GM23338 (cell line): ENCODE measurements around the gene SPINT1. TPM values are rescaled to one million over a fixed set of nuclear protein-coding genes. Genes with fewer than 3 reads are reported as not detected.

ENCODE experiments used
- ATAC-seq: fragments of 200-7000 bp; cut with Tn5 transposase; 3 replicates; pipeline ENCODE4 v1.9.1; 2020
- DNase-seq: peaks from one replicate; pipeline ENCODE4 v3.0.0-alpha.2; 2015; ENCODE audit warnings: low spot score
- H2AFZ ChIP-seq: fragments of 200-600 bp; sonication (generic); 2 replicates; pipeline ENCODE4 v1.8.0; 2016; ENCODE audit warnings: antibody characterized with exemption, mild to moderate bottlenecking, moderate library complexity
- H3F3A ChIP-seq: fragments of 200-600 bp; sonication (generic); replicated peaks from 2 replicates; pipeline ENCODE4 v1.8.0; 2017; ENCODE audit warnings: antibody characterized with exemption, mixed run types, low read depth
- H3K27ac ChIP-seq: fragments of 200-600 bp; sonication (generic); 2 replicates; pipeline ENCODE4 v1.6.1; 2016; ENCODE audit warnings: low read depth
- H3K27me3 ChIP-seq: fragments of 200-600 bp; sonication (generic); 2 replicates; pipeline ENCODE4 v1.8.0; 2016; ENCODE audit warnings: mild to moderate bottlenecking, mixed run types, moderate library complexity; ENCODE audit not compliant: insufficient read depth
- H3K36me3 ChIP-seq: fragments of 200-600 bp; sonication (generic); 2 replicates; pipeline ENCODE4 v1.8.0; 2016; ENCODE audit warnings: mild to moderate bottlenecking; ENCODE audit not compliant: insufficient read depth
- H3K4me1 ChIP-seq: fragments of 200-600 bp; sonication (generic); 2 replicates; pipeline ENCODE4 v1.8.0; 2016; ENCODE audit warnings: mild to moderate bottlenecking, moderate library complexity; ENCODE audit not compliant: insufficient read depth
- H3K4me2 ChIP-seq: fragments of 200-600 bp; sonication (generic); 2 replicates; pipeline ENCODE4 v1.7.1; 2017; ENCODE audit warnings: mixed run types
- H3K4me3 ChIP-seq: fragments of 200-600 bp; sonication (generic); 2 replicates; pipeline ENCODE4 v1.6.1; 2016; ENCODE audit warnings: mixed run types
- H3K79me2 ChIP-seq: fragments of 200-600 bp; sonication (generic); replicated peaks from 2 replicates; pipeline ENCODE4 v1.8.0; 2017; ENCODE audit warnings: mild to moderate bottlenecking; ENCODE audit not compliant: insufficient read depth
- H3K9me2 ChIP-seq: fragments of 200-600 bp; sonication (generic); 2 replicates; pipeline ENCODE4 v1.8.0; 2017; ENCODE audit not compliant: insufficient read depth
- H4K20me1 ChIP-seq: fragments of 200-600 bp; sonication (generic); replicated peaks from 2 replicates; pipeline ENCODE4 v1.8.0; 2017; ENCODE audit warnings: mild to moderate bottlenecking; ENCODE audit not compliant: insufficient read depth
- H3K27ac Mint-ChIP-seq: 2 replicates; pipeline ENCODE4 v1.8.0; 2020; ENCODE audit warnings: inconsistent platforms, mild to moderate bottlenecking, moderate library complexity, mixed read lengths
- H3K27me3 Mint-ChIP-seq: 3 replicates; pipeline ENCODE4 v1.8.0; 2022; ENCODE audit warnings: low read depth, mild to moderate bottlenecking, moderate library complexity, mixed read lengths, inconsistent platforms; ENCODE audit not compliant: insufficient read depth, poor library complexity
- H3K36me3 Mint-ChIP-seq: 3 replicates; pipeline ENCODE4 v1.8.0; 2021; ENCODE audit warnings: low read depth, mild to moderate bottlenecking, inconsistent platforms, moderate library complexity, mixed read lengths
- H3K4me1 Mint-ChIP-seq: 3 replicates; pipeline ENCODE4 v1.8.0; 2020; ENCODE audit warnings: mild to moderate bottlenecking, inconsistent platforms, mixed read lengths
- H3K4me3 Mint-ChIP-seq: 3 replicates; pipeline ENCODE4 v1.8.0; 2021; ENCODE audit warnings: moderate library complexity, mild to moderate bottlenecking, inconsistent platforms, mixed read lengths
- H3K9me3 Mint-ChIP-seq: 3 replicates; pipeline ENCODE4 v1.8.0; 2020; ENCODE audit warnings: moderate library complexity, mild to moderate bottlenecking, inconsistent platforms, mixed read lengths
- EZH2 ChIP-seq: fragments of 200-600 bp; sonication (generic); IDR thresholded peaks from one replicate; pipeline ENCODE4 v1.8.0; 2017; ENCODE audit warnings: antibody characterized with exemption, mild to moderate bottlenecking, low read depth; ENCODE audit not compliant: unreplicated experiment
- EZH2phosphoT487 ChIP-seq: fragments of 200-600 bp; sonication (generic); IDR thresholded peaks from one replicate; pipeline ENCODE4 v1.8.1; 2018; ENCODE audit warnings: antibody characterized with exemption; ENCODE audit not compliant: unreplicated experiment
- JUNB ChIP-seq: IDR thresholded peaks from one replicate; pipeline ENCODE4 v1.6.1; 2016; ENCODE audit warnings: antibody characterized with exemption; ENCODE audit not compliant: unreplicated experiment
- NANOG ChIP-seq: IDR thresholded peaks from 2 replicates; pipeline ENCODE4 v1.6.1; 2016; ENCODE audit warnings: antibody characterized with exemption, borderline replicate concordance
- POLR2AphosphoS5 ChIP-seq: IDR thresholded peaks from 2 replicates; pipeline ENCODE4 v1.6.1; 2016; ENCODE audit warnings: antibody characterized with exemption, low read depth
- STAT1 ChIP-seq: IDR thresholded peaks from one replicate; pipeline ENCODE4 v1.6.1; 2016; ENCODE audit warnings: antibody characterized with exemption; ENCODE audit not compliant: unreplicated experiment
- ZNF114 ChIP-seq: fragments of 250-450 bp; sonication (Bioruptor Pico); IDR thresholded peaks from 2 replicates; pipeline ENCODE4 v1.5.0; 2020; ENCODE audit warnings: mild to moderate bottlenecking, moderate library complexity
- ZNF331 ChIP-seq: fragments of 250-450 bp; sonication (Bioruptor Pico); IDR thresholded peaks from 2 replicates; pipeline ENCODE4 v1.5.0; 2020; ENCODE audit warnings: low read depth, mild to moderate bottlenecking, moderate library complexity
- ZNF462 ChIP-seq: fragments of 250-450 bp; sonication (Bioruptor Pico); IDR thresholded peaks from 2 replicates; pipeline ENCODE4 v1.5.0; 2020; ENCODE audit warnings: mild to moderate bottlenecking, moderate library complexity
- polyA plus RNA-seq: library from polyadenylated mRNA; unstranded; fragments of >200 nt; fragmentation: Nextera tagmentation; extraction: Ambion mirVana; gene quantifications from 2 replicates; pipeline ENCODE4 v1.2.1, GENCODE V29; 2016
- total RNA-seq: library from RNA; depleted of rRNA; stranded (reverse); fragments of >200 nt; shearing (Covaris generic); gene quantifications from 2 replicates; pipeline ENCODE4 v1.2.3, GENCODE V29; 2014

SPINT1 gene
- total and polyA plus RNA-seq, 2 experiments from 2014 or later = 41.3 to 253 TPM

GRCh38 chr15:40796041-40796440 is 47.8 kb upstream of the SPINT1 start (continued):
- no peak for TF ChIP-seq ZNF462
- no peak for TF ChIP-seq STAT1

GRCh38 chr15:40796512-40796911 is 47.3 kb upstream of the SPINT1 start:
- peaks cover 50% of the 10 kb centered on the region for H3K4me1 ChIP-seq
- H3K36me3 Mint-ChIP-seq = peaks cover 17% of the 10 kb centered on the region; the same call in 2 of the 3 replicates
- no peak overlapping the region for H3K4me3 ChIP-seq
- H3K27me3 Mint-ChIP-seq = peaks cover 9% of the 10 kb centered on the region
- H3K4me3 Mint-ChIP-seq = no peak overlapping the region
- H3K27me3 ChIP-seq = no peaks in the 10 kb centered on the region
- ATAC-seq (no peak), DNase-seq (no peak)
- H3K36me3 ChIP-seq = no peaks in the 10 kb centered on the region
- peak overlapping the region; percentile 47; the same call in 1 of the 2 replicates for H3K27ac Mint-ChIP-seq
- peaks cover 47% of the 10 kb centered on the region for H3K4me1 Mint-ChIP-seq
- H2AFZ ChIP-seq = no peak overlapping the region
- H3K27ac ChIP-seq = peak overlapping the region; percentile 43; the same call in 1 of the 2 replicates
- H4K20me1 ChIP-seq = no peaks in the 10 kb centered on the region; the same call in 1 of the 2 replicates
- no peaks in the 10 kb centered on the region for H3K9me3 Mint-ChIP-seq
- peak overlapping the region; percentile 64 for H3K4me2 ChIP-seq
- H3F3A ChIP-seq = peaks cover 5% of the 10 kb centered on the region; the same call in 1 of the 2 replicates
- H3K9me2 ChIP-seq = no peaks in the 10 kb centered on the region
- H3K79me2 ChIP-seq = peaks cover 48% of the 10 kb centered on the region
- TF ChIP-seq EZH2 (no peak), POLR2AphosphoS5 (no peak), ZNF114 (CRISPR knock-in tag) (no peak), JUNB (no peak), EZH2phosphoT487 (no peak), ZNF331 (CRISPR knock-in tag) (no peak), NANOG (no peak), ZNF462 (no peak)
